Measurements from ENCODE around the gene SUCO. TPM values are rescaled to one million over a fixed set of nuclear protein-coding genes. Genes with fewer than 3 reads are reported as not detected.

SUCO gene
- total and polyA plus RNA-seq, 2 of the 8 experiments (the other 6 are each of a cell fraction or from before 2014, with no cell fraction given): 8.3 to 35.8 TPM

DNA sequence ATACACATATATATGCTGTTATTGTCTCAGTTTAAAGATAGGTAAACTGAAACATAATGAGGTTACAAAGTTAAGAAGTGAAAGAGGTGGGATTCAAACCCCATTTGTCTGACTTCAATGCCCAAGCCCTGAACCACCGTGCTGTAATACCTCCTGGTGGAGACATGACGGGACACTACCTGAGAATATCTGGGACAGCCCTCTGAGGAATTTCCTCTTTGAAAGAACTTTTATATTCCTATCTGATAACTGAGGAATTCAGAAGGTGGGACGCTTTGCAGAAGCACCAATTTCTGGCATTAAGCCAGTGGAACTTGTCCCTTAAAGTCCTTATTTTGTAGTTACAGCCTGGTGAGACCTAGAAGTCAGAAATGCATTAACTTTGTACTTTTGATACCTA, 93.9 kb downstream of the SUCO start:
- Histone ChIP-seq H2BK120ac (replicated peaks; ENCODE audit: low read depth, low read length) (no peak overlapping the region), H3K23ac (ENCODE audit: insufficient read length) (no peak overlapping the region), H3K4me2 (ENCODE audit: insufficient read depth in 1 of 2, low read depth in 2 of 2, low read length in 2 of 2) (no peak overlapping the region), H3K79me1 (ENCODE audit: low read depth, low read length) (no peaks in the 10 kb centered on the region), H2AK5ac (ENCODE audit: low read depth, low read length) (no peak overlapping the region), H3K36me3 (ENCODE audit: control insufficient read depth in 2 of 4, insufficient read depth in 4 of 4, low read length in 3 of 4) (no peaks in the 10 kb centered on the region; a peak in 1 of 8 replicates), H2BK20ac (ENCODE audit: low read length) (no peak overlapping the region), H3K4me3 (ENCODE audit: extremely low read depth in 1 of 4, insufficient read depth in 2 of 4, low read depth in 3 of 4, low read length in 4 of 4) (no peak overlapping the region), H3K4me1 (replicated peaks in 1 of 4; ENCODE audit: control insufficient read depth in 3 of 4, insufficient read depth in 4 of 4, low read length in 3 of 4) (no peaks in the 10 kb centered on the region), H3K9me3 (ENCODE audit: insufficient read depth in 2 of 2, low read depth in 1 of 2, low read length in 1 of 2) (peaks cover 3 to 7% of the 10 kb centered on the region in 2 experiments; a peak in 1 of 4 replicates), H4K91ac (replicated peaks; ENCODE audit: insufficient read length, low read length) (no peak overlapping the region), H4K5ac (ENCODE audit: insufficient read length, low read depth, low read length) (no peak overlapping the region), H4K20me1 (replicated peaks in 1 of 2; ENCODE audit: control insufficient read depth in 1 of 2, insufficient read depth in 2 of 2, low read length in 2 of 2) (no peaks in the 10 kb centered on the region), H3K56ac (replicated peaks; ENCODE audit: insufficient read length, low read depth, low read length) (no peak overlapping the region), H4K8ac (ENCODE audit: extremely low read depth, insufficient read depth, low read length) (no peak overlapping the region), H2BK12ac (ENCODE audit: low read depth, low read length) (no peak overlapping the region), H3K9ac (replicated peaks in 1 of 4; ENCODE audit: extremely low read depth in 1 of 4, low read depth in 3 of 4, low read length in 3 of 4) (no peak overlapping the region), H3K14ac (ENCODE audit: insufficient read length) (no peak overlapping the region), H3K27me3 (replicated peaks in 1 of 4; ENCODE audit: control insufficient read depth in 3 of 4, extremely low read depth in 1 of 4, insufficient read depth in 3 of 4, low read length in 3 of 4) (no peaks in the 10 kb centered on the region), H3K79me2 (ENCODE audit: control insufficient read depth in 1 of 2, insufficient read depth in 2 of 2, low read length in 2 of 2) (no peaks in the 10 kb centered on the region), H2BK15ac (ENCODE audit: low read length) (no peak overlapping the region), H3K18ac (ENCODE audit: extremely low read depth, low read length) (no peak overlapping the region), H2AFZ (ENCODE audit: low read length) (no peak overlapping the region), H3K4ac (replicated peaks; ENCODE audit: insufficient read length, low read depth, low read length) (no peak overlapping the region), H3K23me2 (ENCODE audit: low read depth, low read length) (no peaks in the 10 kb centered on the region), H2BK5ac (ENCODE audit: low read depth, low read length) (no peak overlapping the region), H3K27ac (ENCODE audit: low read depth, low read length) (no peak overlapping the region)
- POLR2A ChIA-PET (ENCODE audit: partially characterized antibody): no interaction called here
- no peak for DNase-seq (ENCODE audit: low read depth in 1 of 2, low spot score in 2 of 2)
- TF ChIP-seq ASH2L (IDR thresholded peaks at IDR 0.05; ENCODE audit: low read length): no peak
- WGBS, 2 experiments (ENCODE audit: extremely low coverage in 1 of 2, insufficient coverage in 1 of 2, insufficient read length in 1 of 2, insufficient replicate concordance in 2 of 2, low coverage in 1 of 2, low lambda C conversion rate in 2 of 2, missing lambda C conversion rate in 1 of 2): 55% methylated on average over 3 of the region's 3 CpGs; no CpG with 5 or more reads in 1 of the 2 experiments
- no peak for FAIRE-seq
- CTCF ChIA-PET (ENCODE audit: partially characterized antibody): no interaction called here
